ENCODE measurements around the gene ZER1.

The ZER1 gene

GRCh38 chr9:128742401-128742800 lies 29.3 kb downstream of the ZER1 start:
- H3K4me3 ChIP-seq (replicated peaks; ENCODE audit: low read depth, low read length) = no peak overlapping the region
- DNase-seq (ENCODE audit: low read depth) = no peak
- TF ChIP-seq CTCF (IDR thresholded peaks at IDR 0.05; ENCODE audit: low read length, missing control alignments) = no peak

GRCh38 chr9:128735373-128735772 lies 36.4 kb downstream of the ZER1 start:
- TF ChIP-seq CTCF (IDR thresholded peaks at IDR 0.05; ENCODE audit: low read length, missing control alignments) = no peak

GRCh38 chr9:128733256-128733655 lies 38.5 kb downstream of the ZER1 start:
- H3K4me3 ChIP-seq (replicated peaks; ENCODE audit: low read depth, low read length) = no peak overlapping the region
- DNase-seq (ENCODE audit: low read depth) = peak; percentile 87
- peak; percentile 86 for TF ChIP-seq CTCF (IDR thresholded peaks at IDR 0.05; ENCODE audit: low read length, missing control alignments)

More at GRCh38 chr9:128735373-128735772, 36.4 kb downstream of the ZER1 start:
- no peak overlapping the region for H3K4me3 ChIP-seq (replicated peaks; ENCODE audit: low read depth, low read length)
- no peak for DNase-seq (ENCODE audit: low read depth)

- H3K4me3 ChIP-seq (replicated peaks; ENCODE audit: low read depth, low read length) = no peak overlapping the region
- TF ChIP-seq CTCF (IDR thresholded peaks at IDR 0.05; ENCODE audit: low read length, missing control alignments) = no peak
- no peak for DNase-seq (ENCODE audit: low read depth)
These were observed 39.2 kb downstream of the ZER1 start for GRCh38 chr9:128732576-128732975.

GRCh38 chr9:128731691-128732090 lies 40.0 kb downstream of the ZER1 start:
- no peak overlapping the region for H3K4me3 ChIP-seq (replicated peaks; ENCODE audit: low read depth, low read length)
- TF ChIP-seq CTCF (IDR thresholded peaks at IDR 0.05; ENCODE audit: low read length, missing control alignments) = no peak
- DNase-seq (ENCODE audit: low read depth) = no peak

GRCh38 chr9:128731093-128731492 lies 40.6 kb downstream of the ZER1 start:
- no peak overlapping the region for H3K4me3 ChIP-seq (replicated peaks; ENCODE audit: low read depth, low read length)
- DNase-seq (ENCODE audit: low read depth) = no peak
- TF ChIP-seq CTCF (IDR thresholded peaks at IDR 0.05; ENCODE audit: low read length, missing control alignments) = no peak

- TF ChIP-seq CTCF (IDR thresholded peaks at IDR 0.05; ENCODE audit: low read length, missing control alignments) = no peak
- DNase-seq (ENCODE audit: low read depth) = no peak
These were observed 41.8 kb downstream of the ZER1 start for GRCh38 chr9:128729766-128730517.

More at GRCh38 chr9:128729766-128730517, 41.8 kb downstream of the ZER1 start:
- no peak overlapping the region for H3K4me3 ChIP-seq (replicated peaks; ENCODE audit: low read depth, low read length)
